ENCODE data around the gene NUPR1. TPM values are rescaled to one million over a fixed set of nuclear protein-coding genes. Genes with fewer than 3 reads are reported as not detected.

Gene NUPR1
- total and polyA plus RNA-seq, 2 of the 13 experiments (the other 11 are each of a cell fraction or from before 2014, with no cell fraction given) = 18.0 to 25.6 TPM

DNA sequence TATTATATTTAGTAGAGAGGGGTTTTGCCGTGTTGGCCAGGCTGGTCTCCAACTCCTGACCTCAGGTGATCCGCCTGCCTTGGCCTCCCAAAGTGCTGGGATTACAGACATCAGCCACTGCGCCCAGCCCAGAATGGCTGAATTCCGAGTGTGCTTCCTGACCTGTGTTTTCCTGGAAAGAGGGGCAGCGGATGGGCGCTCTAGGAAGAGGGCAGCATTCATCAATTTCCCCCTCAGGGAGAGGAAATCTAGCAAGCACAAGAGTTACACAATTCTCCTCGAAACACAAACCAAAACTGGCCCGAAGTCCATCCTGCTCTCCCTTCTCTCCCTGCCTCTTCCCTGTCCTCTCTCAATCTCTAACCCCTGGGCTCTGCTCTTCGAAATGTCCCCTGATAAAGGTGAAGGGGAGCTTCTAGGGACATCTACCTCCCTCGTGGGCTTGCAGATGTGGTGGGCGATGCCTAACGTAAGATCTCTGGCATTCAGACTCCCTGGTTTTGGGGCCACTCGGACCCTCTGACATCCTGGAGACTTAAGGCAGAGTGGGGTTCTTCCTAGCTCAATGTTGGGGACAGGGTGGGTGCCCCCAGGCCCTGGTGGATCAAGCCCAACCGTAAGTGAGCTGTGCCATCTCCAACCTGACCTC is 33.2 kb downstream of the NUPR1 start (continued):
- TF ChIP-seq, protein P1, sequence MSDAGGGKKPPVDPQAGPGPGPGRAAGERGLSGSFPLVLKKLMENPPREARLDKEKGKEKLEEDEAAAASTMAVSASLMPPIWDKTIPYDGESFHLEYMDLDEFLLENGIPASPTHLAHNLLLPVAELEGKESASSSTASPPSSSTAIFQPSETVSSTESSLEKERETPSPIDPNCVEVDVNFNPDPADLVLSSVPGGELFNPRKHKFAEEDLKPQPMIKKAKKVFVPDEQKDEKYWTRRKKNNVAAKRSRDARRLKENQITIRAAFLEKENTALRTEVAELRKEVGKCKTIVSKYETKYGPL (CRISPR knock-in tag; IDR thresholded peaks at IDR 0.05) = peak; percentile 79; the same call in 1 of the 2 replicates
- TF ChIP-seq, protein P2, sequence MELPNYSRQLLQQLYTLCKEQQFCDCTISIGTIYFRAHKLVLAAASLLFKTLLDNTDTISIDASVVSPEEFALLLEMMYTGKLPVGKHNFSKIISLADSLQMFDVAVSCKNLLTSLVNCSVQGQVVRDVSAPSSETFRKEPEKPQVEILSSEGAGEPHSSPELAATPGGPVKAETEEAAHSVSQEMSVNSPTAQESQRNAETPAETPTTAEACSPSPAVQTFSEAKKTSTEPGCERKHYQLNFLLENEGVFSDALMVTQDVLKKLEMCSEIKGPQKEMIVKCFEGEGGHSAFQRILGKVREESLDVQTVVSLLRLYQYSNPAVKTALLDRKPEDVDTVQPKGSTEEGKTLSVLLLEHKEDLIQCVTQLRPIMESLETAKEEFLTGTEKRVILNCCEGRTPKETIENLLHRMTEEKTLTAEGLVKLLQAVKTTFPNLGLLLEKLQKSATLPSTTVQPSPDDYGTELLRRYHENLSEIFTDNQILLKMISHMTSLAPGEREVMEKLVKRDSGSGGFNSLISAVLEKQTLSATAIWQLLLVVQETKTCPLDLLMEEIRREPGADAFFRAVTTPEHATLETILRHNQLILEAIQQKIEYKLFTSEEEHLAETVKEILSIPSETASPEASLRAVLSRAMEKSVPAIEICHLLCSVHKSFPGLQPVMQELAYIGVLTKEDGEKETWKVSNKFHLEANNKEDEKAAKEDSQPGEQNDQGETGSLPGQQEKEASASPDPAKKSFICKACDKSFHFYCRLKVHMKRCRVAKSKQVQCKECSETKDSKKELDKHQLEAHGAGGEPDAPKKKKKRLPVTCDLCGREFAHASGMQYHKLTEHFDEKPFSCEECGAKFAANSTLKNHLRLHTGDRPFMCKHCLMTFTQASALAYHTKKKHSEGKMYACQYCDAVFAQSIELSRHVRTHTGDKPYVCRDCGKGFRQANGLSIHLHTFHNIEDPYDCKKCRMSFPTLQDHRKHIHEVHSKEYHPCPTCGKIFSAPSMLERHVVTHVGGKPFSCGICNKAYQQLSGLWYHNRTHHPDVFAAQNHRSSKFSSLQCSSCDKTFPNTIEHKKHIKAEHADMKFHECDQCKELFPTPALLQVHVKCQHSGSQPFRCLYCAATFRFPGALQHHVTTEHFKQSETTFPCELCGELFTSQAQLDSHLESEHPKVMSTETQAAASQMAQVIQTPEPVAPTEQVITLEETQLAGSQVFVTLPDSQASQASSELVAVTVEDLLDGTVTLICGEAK (IDR thresholded peaks at IDR 0.05) = no peak
- TF ChIP-seq, protein P2 (CRISPR knock-in tag; IDR thresholded peaks at IDR 0.05) = 0 out of 2 replicates have a peak, but pooled peaks have one; percentile 44
- TF ChIP-seq HIVEP1 (CRISPR knock-in tag; IDR thresholded peaks at IDR 0.05) (no peak), ZNF546 (CRISPR knock-in tag; conservative IDR thresholded peaks at IDR 0.05) (no peak), ZNF766 (CRISPR knock-in tag; IDR thresholded peaks at IDR 0.05; ENCODE audit: borderline replicate concordance) (peak; percentile 85; the same call in 1 of the 2 replicates), ZNF501 (CRISPR knock-in tag; IDR thresholded peaks at IDR 0.05) (no peak), ZNF205 (CRISPR knock-in tag; IDR thresholded peaks at IDR 0.05) (0 out of 2 replicates have a peak, but pooled peaks have one; percentile 69), ZNF44 (CRISPR knock-in tag; IDR thresholded peaks at IDR 0.05) (no peak)
- TF ChIP-seq, protein P3, sequence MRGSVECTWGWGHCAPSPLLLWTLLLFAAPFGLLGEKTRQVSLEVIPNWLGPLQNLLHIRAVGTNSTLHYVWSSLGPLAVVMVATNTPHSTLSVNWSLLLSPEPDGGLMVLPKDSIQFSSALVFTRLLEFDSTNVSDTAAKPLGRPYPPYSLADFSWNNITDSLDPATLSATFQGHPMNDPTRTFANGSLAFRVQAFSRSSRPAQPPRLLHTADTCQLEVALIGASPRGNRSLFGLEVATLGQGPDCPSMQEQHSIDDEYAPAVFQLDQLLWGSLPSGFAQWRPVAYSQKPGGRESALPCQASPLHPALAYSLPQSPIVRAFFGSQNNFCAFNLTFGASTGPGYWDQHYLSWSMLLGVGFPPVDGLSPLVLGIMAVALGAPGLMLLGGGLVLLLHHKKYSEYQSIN (CRISPR knock-in tag; IDR thresholded peaks at IDR 0.05; ENCODE audit: borderline replicate concordance) = no peak
- TF ChIP-seq, protein P4, sequence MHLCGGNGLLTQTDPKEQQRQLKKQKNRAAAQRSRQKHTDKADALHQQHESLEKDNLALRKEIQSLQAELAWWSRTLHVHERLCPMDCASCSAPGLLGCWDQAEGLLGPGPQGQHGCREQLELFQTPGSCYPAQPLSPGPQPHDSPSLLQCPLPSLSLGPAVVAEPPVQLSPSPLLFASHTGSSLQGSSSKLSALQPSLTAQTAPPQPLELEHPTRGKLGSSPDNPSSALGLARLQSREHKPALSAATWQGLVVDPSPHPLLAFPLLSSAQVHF (CRISPR knock-in tag; IDR thresholded peaks at IDR 0.05) = no peak
- TF ChIP-seq, protein P5, sequence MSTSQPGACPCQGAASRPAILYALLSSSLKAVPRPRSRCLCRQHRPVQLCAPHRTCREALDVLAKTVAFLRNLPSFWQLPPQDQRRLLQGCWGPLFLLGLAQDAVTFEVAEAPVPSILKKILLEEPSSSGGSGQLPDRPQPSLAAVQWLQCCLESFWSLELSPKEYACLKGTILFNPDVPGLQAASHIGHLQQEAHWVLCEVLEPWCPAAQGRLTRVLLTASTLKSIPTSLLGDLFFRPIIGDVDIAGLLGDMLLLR (CRISPR knock-in tag; IDR thresholded peaks at IDR 0.05) = no peak
- TF ChIP-seq, protein P6, sequence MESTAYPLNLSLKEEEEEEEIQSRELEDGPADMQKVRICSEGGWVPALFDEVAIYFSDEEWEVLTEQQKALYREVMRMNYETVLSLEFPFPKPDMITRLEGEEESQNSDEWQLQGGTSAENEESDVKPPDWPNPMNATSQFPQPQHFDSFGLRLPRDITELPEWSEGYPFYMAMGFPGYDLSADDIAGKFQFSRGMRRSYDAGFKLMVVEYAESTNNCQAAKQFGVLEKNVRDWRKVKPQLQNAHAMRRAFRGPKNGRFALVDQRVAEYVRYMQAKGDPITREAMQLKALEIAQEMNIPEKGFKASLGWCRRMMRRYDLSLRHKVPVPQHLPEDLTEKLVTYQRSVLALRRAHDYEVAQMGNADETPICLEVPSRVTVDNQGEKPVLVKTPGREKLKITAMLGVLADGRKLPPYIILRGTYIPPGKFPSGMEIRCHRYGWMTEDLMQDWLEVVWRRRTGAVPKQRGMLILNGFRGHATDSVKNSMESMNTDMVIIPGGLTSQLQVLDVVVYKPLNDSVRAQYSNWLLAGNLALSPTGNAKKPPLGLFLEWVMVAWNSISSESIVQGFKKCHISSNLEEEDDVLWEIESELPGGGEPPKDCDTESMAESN (CRISPR knock-in tag; conservative IDR thresholded peaks at IDR 0.05) = no peak
- TF ChIP-seq, protein P7, sequence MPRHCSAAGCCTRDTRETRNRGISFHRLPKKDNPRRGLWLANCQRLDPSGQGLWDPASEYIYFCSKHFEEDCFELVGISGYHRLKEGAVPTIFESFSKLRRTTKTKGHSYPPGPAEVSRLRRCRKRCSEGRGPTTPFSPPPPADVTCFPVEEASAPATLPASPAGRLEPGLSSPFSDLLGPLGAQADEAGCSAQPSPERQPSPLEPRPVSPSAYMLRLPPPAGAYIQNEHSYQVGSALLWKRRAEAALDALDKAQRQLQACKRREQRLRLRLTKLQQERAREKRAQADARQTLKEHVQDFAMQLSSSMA (CRISPR knock-in tag; IDR thresholded peaks at IDR 0.05) = no peak
